NCI-H2196 treated with DMSO at 0.1 percent for 48 hours (cell line): ENCODE results near the gene GREB1L.
"Not testable (repeated sequence)": the region's sequence is repeated elsewhere in the genome, so short reads cannot be mapped to it uniquely, and the experiment has no call there.

Source experiments
- DNase-seq: peaks from one replicate; lab custom pipeline; 2025; ENCODE audit not compliant: unreplicated experiment; lab: John Stamatoyannopoulos, UW

Gene GREB1L

GRCh38 chr18:21303895-21304294, 61.9 kb downstream of the GREB1L start:
- DNase-seq: no peak

- DNase-seq: no peak
Observed at GRCh38 chr18:21305621-21306020, 63.6 kb downstream of the GREB1L start.

- DNase-seq: no peak
Observed at GRCh38 chr18:21306368-21306767, 64.3 kb downstream of the GREB1L start.

- DNase-seq: no peak
Observed at GRCh38 chr18:21307578-21307977, 65.5 kb downstream of the GREB1L start.

- no peak for DNase-seq
Observed at GRCh38 chr18:21309248-21309647, 67.2 kb downstream of the GREB1L start.

GRCh38 chr18:21311980-21312379, 69.9 kb downstream of the GREB1L start:
- not testable (repeated sequence) for DNase-seq

GRCh38 chr18:21313576-21313975, 71.5 kb downstream of the GREB1L start:
- DNase-seq: no peak

- no peak for DNase-seq
Observed at GRCh38 chr18:21314724-21315123, 72.7 kb downstream of the GREB1L start.

- not testable (repeated sequence) for DNase-seq
Observed at GRCh38 chr18:21315126-21315525, 73.1 kb downstream of the GREB1L start.

- no peak for DNase-seq
Observed at GRCh38 chr18:21315741-21316197, 73.7 kb downstream of the GREB1L start.

GRCh38 chr18:21316296-21316695, 74.3 kb downstream of the GREB1L start:
- DNase-seq: no peak

- DNase-seq: no peak
Observed at GRCh38 chr18:21321711-21322110, 79.7 kb downstream of the GREB1L start.

- DNase-seq: no peak
Observed at GRCh38 chr18:21327101-21327500, 85.1 kb downstream of the GREB1L start.

GRCh38 chr18:21330122-21330701, 88.2 kb downstream of the GREB1L start:
- no peak for DNase-seq

GRCh38 chr18:21331065-21331464, 89.0 kb downstream of the GREB1L start:
- DNase-seq: no peak

- DNase-seq: no peak
Observed at GRCh38 chr18:21335927-21336488, 94.0 kb downstream of the GREB1L start.

- DNase-seq: no peak
Observed at GRCh38 chr18:21336846-21337245, 94.8 kb downstream of the GREB1L start.

GRCh38 chr18:21341141-21341540, 99.1 kb downstream of the GREB1L start:
- no peak for DNase-seq

GRCh38 chr18:21342372-21342771, 100.3 kb downstream of the GREB1L start:
- DNase-seq: no peak

GRCh38 chr18:21344860-21345259, 102.8 kb downstream of the GREB1L start:
- no peak for DNase-seq

- no peak for DNase-seq
Observed at GRCh38 chr18:21345840-21346239, 103.8 kb downstream of the GREB1L start.

GRCh38 chr18:21359746-21360145, 117.7 kb downstream of the GREB1L start:
- no peak for DNase-seq

- DNase-seq: no peak
Observed at GRCh38 chr18:21361307-21361880, 119.4 kb downstream of the GREB1L start.
